Heart right ventricle (tissue), 16 donors: Measurements from ENCODE around the gene UBE2I. TPM values are rescaled to one million over a fixed set of nuclear protein-coding genes. Genes with fewer than 3 reads are reported as not detected.

Experiments used
- ATAC-seq, 8 donors: fragments of 200-7000 bp; cut with Tn5 transposase; one replicate each; pipeline ENCODE4 v1.9.1; 2020; ENCODE audit warnings: mild to moderate bottlenecking in 8 of 8, moderate library complexity in 8 of 8, moderate number of reproducible peaks in 1 of 8
- DNase-seq, 2 donors: peaks; one replicate each; pipeline ENCODE4 v3.0.0-alpha.2; 2020
- H3K27ac ChIP-seq, 10 donors: fragments of 200-600 bp; sonication (generic) in 2 of 10; one replicate each; pipeline versions ENCODE4 v1.5.0 to v1.8.0; 2020 to 2022; ENCODE audit warnings: mild to moderate bottlenecking in 3 of 10
- H3K27me3 ChIP-seq, 7 donors: fragments of 200-600 bp; one replicate each; pipeline ENCODE4 v1.8.0; 2021 to 2022; ENCODE audit warnings: mild to moderate bottlenecking in 2 of 7
- H3K36me3 ChIP-seq, 9 donors: fragments of 200-600 bp; sonication (generic) in 1 of 9; one replicate each; pipeline versions ENCODE4 v1.5.0 to v1.8.0; 2020 to 2022; ENCODE audit warnings: mild to moderate bottlenecking in 2 of 9
- H3K4me1 ChIP-seq, 9 donors: fragments of 200-600 bp; sonication (generic) in 1 of 9; one replicate each; pipeline versions ENCODE4 v1.5.0 to v1.8.0; 2020 to 2022; ENCODE audit warnings: mild to moderate bottlenecking in 4 of 9
- H3K4me3 ChIP-seq, 10 donors: fragments of 200-600 bp; sonication (generic) in 2 of 10; one replicate each; pipeline versions ENCODE4 v1.5.0 to v1.8.0; 2020 to 2022; ENCODE audit warnings: mild to moderate bottlenecking in 7 of 10, moderate library complexity in 2 of 10
- H3K9me3 ChIP-seq, 11 donors: fragments of 200-600 bp in 10 of 11; sonication (generic) in 2 of 11; one replicate each; pipeline versions ENCODE4 v1.5.0 to v1.8.0; 2013 to 2022; ENCODE audit warnings: mild to moderate bottlenecking in 2 of 11, control low read depth in 1 of 11, moderate library complexity in 1 of 11
- WGBS, 2 donors: extraction: QIAGEN DNeasy Blood & Tissue Kit; methylation state at CpG; one replicate each; pipeline ENCODE4 v1.1.7; 2013; ENCODE audit warnings: inconsistent platforms in 1 of 2; 5-methylcytosine and 5-hydroxymethylcytosine counted together
- intact Hi-C, 10 donors: fragments of 100-400 bp; cut with DNase I; formaldehyde crosslinking; loops; one replicate each; pipeline versions ENCODE4 v1.11.1 to v1.14.2; 2022
- polyA plus RNA-seq, 2 donors: library from polyadenylated mRNA; stranded (reverse); fragments of 200-250 nt; gene quantifications; one replicate each; pipeline ENCODE4 v1.2.3, GENCODE V29; 2013
- total RNA-seq, 10 donors: library from RNA; stranded (reverse); fragmentation: NEBNext Ultra II Directional in 3 of 10; extraction: Animal tissue kit (Norgen Biotek cat#: 25700) in 3 of 10; gene quantifications; one replicate each; pipeline versions ENCODE4 v1.2.1 to v1.2.4, GENCODE V29; 2021 to 2023
- TF ChIP-seq, protein P1 (sequence below), 9 donors: fragments of 200-600 bp; sonication (generic) in 2 of 9; IDR thresholded peaks; one replicate each; pipeline versions ENCODE4 v1.5.0 to v1.8.0; 2021 to 2022; ENCODE audit warnings: antibody characterized with exemption in 9 of 9, mild to moderate bottlenecking in 5 of 9, moderate library complexity in 1 of 9
- donor health status: Arrhythmogenic right ventricular cardiomyopathy.
- donor health status: ischemic (EF 13 %, LVEDD 7.1; RV severe dilation, severe dysfunction).
- donor health status: healthy with polysubstance abuse.
- donor health status: DM: no; HTN: yes; CAD: no.
- donor health status: DM: no; HTN: no; CAD: no.
- donor health status: ischemic (EF 25% LVEDD 6.9; RV normal size, moderate dysfunction).
- donor health status: ischemic (EF 25% LVEDD 5.7; RV mildly dilated, moderate dysfunction).
- donor health status: healthy.
- donor health status: DM: yes; HTN: yes; CAD: no.
- donor health status: Ischemic cardiomyopathy.
- donor health status: ischemic (EF 35%, LVEDD 5.7; RV mildly dilated, moderate dysfunction).
- donor health status: nonischemic (EF 11% LVEDD 7.7; RV severe dilation, severe dysfunction).
- donor health status: DM: yes; HTN: yes; CAD: no.
- donor health status: PGD.
- donor health status: ischemic (EF 29% LVEDD 5.4; RV normal size, mild dysfunction).
- donor health status: nonischemic (EF 23%, LVEDD 6.1; RV moderate dilation, normal function).

The UBE2I gene
- total and polyA plus RNA-seq, 12 donors: 63.1 to 99.8 (median 83.6) TPM

DNA sequence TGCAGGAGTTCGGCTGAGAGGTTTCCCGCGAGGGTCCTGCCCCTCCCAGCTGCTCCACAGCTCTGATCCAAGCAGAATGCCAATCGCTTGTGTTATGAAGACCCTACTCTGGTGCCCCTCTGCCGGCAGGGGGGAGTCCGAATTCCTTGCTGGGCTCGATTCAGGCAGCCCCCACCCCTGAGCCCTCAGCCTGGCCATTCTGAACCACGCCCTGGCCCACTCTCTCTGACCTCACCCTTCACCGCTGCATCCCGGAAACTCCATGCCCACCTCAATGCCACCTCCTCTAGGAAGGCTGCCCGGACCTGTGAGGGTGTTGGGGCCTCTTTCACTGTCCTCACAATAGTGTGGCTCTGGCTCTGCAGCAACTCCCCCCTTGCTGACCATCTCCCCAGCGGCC is 7.9 kb upstream of the UBE2I start:
- intact Hi-C loops: no loop called here
- no peak for DNase-seq
- 77 to 78% methylated on average over 12 of the region's 12 CpGs for WGBS, 2 donors
- Histone ChIP-seq H3K27ac (no peak overlapping the region), H3K9me3 (no peaks in the 10 kb centered on the region), H3K4me3 (no peak overlapping the region), H3K36me3 (no peaks in the 10 kb centered on the region), H3K4me1 (peaks cover 3 to 20% (median 9%) of the 10 kb centered on the region in 9 donors), H3K27me3 (peaks cover 0 to 44% (median 26%) of the 10 kb centered on the region in 7 donors)
- TF ChIP-seq, protein P1, sequence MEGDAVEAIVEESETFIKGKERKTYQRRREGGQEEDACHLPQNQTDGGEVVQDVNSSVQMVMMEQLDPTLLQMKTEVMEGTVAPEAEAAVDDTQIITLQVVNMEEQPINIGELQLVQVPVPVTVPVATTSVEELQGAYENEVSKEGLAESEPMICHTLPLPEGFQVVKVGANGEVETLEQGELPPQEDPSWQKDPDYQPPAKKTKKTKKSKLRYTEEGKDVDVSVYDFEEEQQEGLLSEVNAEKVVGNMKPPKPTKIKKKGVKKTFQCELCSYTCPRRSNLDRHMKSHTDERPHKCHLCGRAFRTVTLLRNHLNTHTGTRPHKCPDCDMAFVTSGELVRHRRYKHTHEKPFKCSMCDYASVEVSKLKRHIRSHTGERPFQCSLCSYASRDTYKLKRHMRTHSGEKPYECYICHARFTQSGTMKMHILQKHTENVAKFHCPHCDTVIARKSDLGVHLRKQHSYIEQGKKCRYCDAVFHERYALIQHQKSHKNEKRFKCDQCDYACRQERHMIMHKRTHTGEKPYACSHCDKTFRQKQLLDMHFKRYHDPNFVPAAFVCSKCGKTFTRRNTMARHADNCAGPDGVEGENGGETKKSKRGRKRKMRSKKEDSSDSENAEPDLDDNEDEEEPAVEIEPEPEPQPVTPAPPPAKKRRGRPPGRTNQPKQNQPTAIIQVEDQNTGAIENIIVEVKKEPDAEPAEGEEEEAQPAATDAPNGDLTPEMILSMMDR (IDR thresholded peaks at IDR 0.05): no peak
- no peak for ATAC-seq

DNA sequence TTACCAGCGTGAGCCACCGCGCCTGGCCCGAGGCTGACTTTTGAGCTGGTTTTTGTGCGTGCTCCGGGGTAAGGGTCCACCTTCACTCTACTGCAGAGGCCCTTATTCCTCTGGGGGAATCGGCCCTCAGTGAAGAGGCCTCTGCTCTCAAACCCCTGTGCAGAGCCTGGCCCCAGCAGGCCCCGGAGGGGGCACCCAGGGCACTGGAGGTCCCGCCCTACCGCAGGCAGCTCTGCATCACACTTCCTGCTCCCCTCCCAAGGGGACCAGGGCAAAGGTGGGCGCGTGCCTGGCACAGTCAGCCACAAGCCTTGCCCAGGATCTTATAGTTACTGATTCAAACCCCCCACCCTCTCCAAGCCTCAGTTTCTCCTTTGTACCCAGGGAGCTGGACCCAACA is 3.6 kb upstream of the UBE2I start:
- Histone ChIP-seq H3K27ac (no peak overlapping the region), H3K27me3 (peaks cover 0 to 16% (median 8%) of the 10 kb centered on the region in 7 donors), H3K9me3 (no peaks in the 10 kb centered on the region), H3K36me3 (no peaks in the 10 kb centered on the region), H3K4me1 (peaks cover 3 to 19% (median 10%) of the 10 kb centered on the region in 9 donors), H3K4me3 (no peak overlapping the region)
- DNase-seq (no peak), ATAC-seq (no peak)
- WGBS, 2 donors: 79 to 82% methylated on average over 12 of the region's 12 CpGs
- intact Hi-C loops: loop anchor here in 1 of 10 donors (5.0 kb wide), 1 partner anchor 46 kb away; the partner anchor contains the start of genes GNPTG and TSR3
- TF ChIP-seq, protein P1 (IDR thresholded peaks at IDR 0.05): no peak

DNA sequence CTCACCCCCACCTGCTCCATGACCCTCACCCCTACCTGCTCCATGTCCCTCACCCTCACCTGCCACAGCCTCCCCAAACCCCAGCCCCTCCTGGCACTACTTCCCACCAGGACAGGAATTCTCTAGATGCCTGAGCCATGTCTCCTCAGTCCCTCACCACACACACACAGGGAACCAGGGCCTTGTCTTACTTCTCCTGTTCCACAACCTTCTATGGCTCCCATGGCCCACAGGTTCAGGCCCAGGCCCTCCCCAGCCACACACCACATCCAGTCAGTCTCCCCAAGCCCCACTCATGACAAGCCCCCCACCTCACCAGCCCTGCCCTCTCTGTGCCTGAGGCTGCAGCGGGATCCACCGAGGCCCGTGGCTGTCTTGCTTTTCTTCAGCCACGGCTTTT is 3.1 kb upstream of the UBE2I start:
- intact Hi-C loops: loop anchor here in 1 of 10 donors (5.0 kb wide), 1 partner anchor 46 kb away; the partner anchor contains the start of genes GNPTG and TSR3
- no peak overlapping the region for H3K4me3 ChIP-seq
- DNase-seq (no peak), ATAC-seq (no peak)
- 63 to 68% methylated on average over 4 of the region's 4 CpGs for WGBS, 2 donors
- no peaks in the 10 kb centered on the region for H3K9me3 ChIP-seq
- H3K27me3 ChIP-seq: peaks cover 0 to 11% (median 4%) of the 10 kb centered on the region in 7 donors
- H3K4me1 ChIP-seq: peaks cover 5 to 20% (median 11%) of the 10 kb centered on the region in 9 donors
- no peak overlapping the region for H3K27ac ChIP-seq
- TF ChIP-seq, protein P1 (IDR thresholded peaks at IDR 0.05): no peak
- H3K36me3 ChIP-seq: no peaks in the 10 kb centered on the region

DNA sequence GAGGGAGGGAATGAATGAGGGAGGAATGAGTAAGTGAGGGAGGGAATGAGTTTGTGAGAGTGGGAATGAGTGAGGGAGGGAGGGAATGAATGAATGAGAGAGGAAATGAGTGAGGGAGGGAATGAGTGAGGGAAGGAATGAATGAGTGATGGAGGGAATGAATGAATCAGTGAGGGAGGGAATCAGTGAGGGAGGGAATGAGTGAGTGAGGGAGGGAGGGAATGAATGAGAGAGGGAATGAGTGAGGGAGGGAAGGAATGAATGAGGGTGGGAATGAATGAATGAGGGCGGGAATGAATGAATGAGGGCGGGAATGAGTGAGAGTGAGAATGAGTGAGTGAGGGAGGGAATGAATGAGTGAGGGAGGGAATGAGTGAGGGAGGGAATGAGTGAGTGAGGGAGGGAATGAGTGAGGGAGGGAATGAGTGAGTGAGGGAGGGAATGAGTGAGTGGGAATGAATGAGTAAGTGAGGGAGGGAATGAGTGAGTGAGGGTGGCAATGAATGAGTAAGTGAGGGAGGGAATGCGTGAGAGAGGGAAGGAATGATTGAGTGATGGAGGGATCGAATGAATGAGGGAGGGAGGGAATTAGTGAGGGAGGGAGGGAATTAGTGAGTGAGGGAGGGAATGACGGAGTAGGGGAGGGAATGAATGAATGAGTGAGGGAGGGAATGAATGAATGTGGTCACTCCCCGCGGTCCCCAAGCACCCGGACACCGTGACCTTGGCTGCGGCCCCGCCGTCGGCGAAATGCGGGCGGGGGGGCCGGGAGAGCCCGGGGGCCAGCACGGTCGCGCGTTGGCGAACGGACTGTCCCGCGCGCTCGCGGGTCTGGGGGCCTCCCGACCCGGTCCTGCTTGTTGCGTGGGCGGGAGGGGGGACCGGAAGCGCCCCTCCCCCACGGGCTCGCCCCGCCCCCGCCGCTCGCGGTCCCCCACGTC is 1.1 kb upstream of the UBE2I start:
- Histone ChIP-seq H3K4me1 (peaks cover 21 to 38% (median 30%) of the 10 kb centered on the region in 9 donors), H3K4me3 (peak overlapping the region; percentile 33 to 93 (median 82)), H3K36me3 (peaks cover 0 to 14% (median 0%) of the 10 kb centered on the region in 9 donors), H3K27ac (peak overlapping the region; percentile 96 to 100 (median 99)), H3K9me3 (no peaks in the 10 kb centered on the region), H3K27me3 (no peaks in the 10 kb centered on the region)
- TF ChIP-seq, protein P1 (IDR thresholded peaks at IDR 0.05): no peak
- no peak for DNase-seq
- WGBS, 2 donors: 5 to 8% methylated on average over 28 to 43 of the region's 43 CpGs
- intact Hi-C loops: loop anchor here in 1 of 10 donors (5.0 kb wide), 1 partner anchor 44 kb away; the partner anchor contains the start of genes GNPTG and TSR3
- peak in 3 of 8 donors; percentile 4 to 22 (median 14) for ATAC-seq
